H1 (cell line): Measurements from ENCODE around the gene PCGF3. TPM values are rescaled to one million over a fixed set of nuclear protein-coding genes. Genes with fewer than 3 reads are reported as not detected.

ENCODE experiments used
- CHD1 ChIP-seq: IDR thresholded peaks from 2 replicates; pipeline ENCODE4 v1.6.1; 2012; ENCODE audit warnings: low read depth, low read length, improper control_type of control experiment
- POLR2AphosphoS5 ChIP-seq: IDR thresholded peaks from 2 replicates; pipeline ENCODE4 v1.6.1; 2011; ENCODE audit warnings: low read depth, low read length
- polyA plus RNA-seq, 7 experiments: library from polyadenylated mRNA; depleted of rRNA in 3 of 7; stranded (reverse) in 5 of 7; unstranded in 2 of 7; fragments of >200 nt in 5 of 7; fragments of 200-250 nt in 2 of 7; gene quantifications; 1 replicate in 5 of 7; 2 replicates in 1 of 7; 4 replicates in 1 of 7; pipeline versions ENCODE4 v1.2.1 to v1.2.3, GENCODE V29; 2011 to 2013; ENCODE audit warnings: missing spikeins in 2 of 7, mixed read lengths in 2 of 7
- total RNA-seq: library from RNA; stranded (reverse); fragmentation: NEBNext Ultra II Directional; extraction: Animal tissue kit (Norgen Biotek cat#: 25700); gene quantifications from 2 replicates; pipeline ENCODE4 v1.2.1, GENCODE V29; 2021
- TF ChIP-seq, protein P1 (sequence below): IDR thresholded peaks from 2 replicates; pipeline ENCODE4 v1.6.1; 2012; ENCODE audit warnings: inconsistent platforms

PCGF3 gene
- total and polyA plus RNA-seq, 2 of the 8 experiments (the other 6 are each of a cell fraction or from before 2014, with no cell fraction given), result 52.7 to 52.9 TPM

DNA sequence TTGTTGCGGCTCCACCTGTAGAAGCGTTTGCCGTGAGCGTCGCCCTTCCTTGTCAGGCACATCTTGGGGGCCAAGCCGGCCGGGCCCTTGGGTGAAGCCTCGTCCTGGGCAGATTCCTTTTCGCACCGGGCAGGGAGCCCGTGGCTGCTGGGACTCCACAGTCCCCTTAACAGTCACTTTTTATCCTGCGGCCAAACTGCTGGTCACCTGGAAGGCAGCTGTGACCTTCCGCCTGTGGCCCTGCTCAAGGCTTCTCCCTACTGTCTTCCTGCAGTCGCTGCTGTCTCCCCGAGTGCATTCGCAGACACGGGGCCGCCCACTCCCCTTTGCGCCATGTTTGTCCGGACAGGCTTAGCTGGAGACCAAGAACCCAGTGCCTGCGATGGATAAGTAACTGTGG is 55.0 kb downstream of the PCGF3 start (continued):
- TF ChIP-seq, protein P1, sequence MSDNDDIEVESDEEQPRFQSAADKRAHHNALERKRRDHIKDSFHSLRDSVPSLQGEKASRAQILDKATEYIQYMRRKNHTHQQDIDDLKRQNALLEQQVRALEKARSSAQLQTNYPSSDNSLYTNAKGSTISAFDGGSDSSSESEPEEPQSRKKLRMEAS, result no peak
- TF ChIP-seq CHD1 (no peak), POLR2AphosphoS5 (no peak)
